ENCODE data around the gene SSX7. TPM values are rescaled to one million over a fixed set of nuclear protein-coding genes. Genes with fewer than 3 reads are reported as not detected.

The SSX7 gene
- total RNA-seq, 1 experiment from 2014 or later, result not detected

GRCh38 chrX:52594658-52595057 lies 60.0 kb downstream of the SSX7 start:
- no peaks in the 10 kb centered on the region for H3K27me3 ChIP-seq (replicated peaks; ENCODE audit: control insufficient read depth, insufficient read depth, low read length)
- Mint-ChIP-seq H3K36me3 (ENCODE audit: insufficient read depth, unreplicated experiment) (no peaks in the 10 kb centered on the region), H3K27ac (ENCODE audit: unreplicated experiment) (no peak overlapping the region), H3K4me1 (ENCODE audit: low read depth, unreplicated experiment) (no peaks in the 10 kb centered on the region), H3K27me3 (ENCODE audit: insufficient read depth, unreplicated experiment) (peaks cover 9% of the 10 kb centered on the region), H3K4me3 (ENCODE audit: unreplicated experiment) (no peak overlapping the region), H3K9me3 (ENCODE audit: unreplicated experiment) (no peaks in the 10 kb centered on the region)
- CTCF ChIA-PET, result no interaction called here
- intact Hi-C loops (cut with micrococcal nuclease; ENCODE audit: unreplicated experiment), result no loop called here
- POLR2A ChIA-PET, result no interaction called here
- no peak for TF ChIP-seq CTCF (IDR thresholded peaks at IDR 0.05; ENCODE audit: insufficient read depth in 1 of 2, low read depth in 1 of 2, low read length in 1 of 2, severe bottlenecking in 1 of 2, unreplicated experiment in 1 of 2)
- no peaks in the 10 kb centered on the region for H3K4me1 ChIP-seq
- H3K4me3 ChIP-seq (ENCODE audit: low read depth, low read length), result no peak overlapping the region
- no peaks in the 10 kb centered on the region for H3K36me3 ChIP-seq (ENCODE audit: control insufficient read depth, insufficient read depth, low read length)
- H3K9me3 ChIP-seq, result no peaks in the 10 kb centered on the region
- no peak for DNase-seq
- BruUV-seq (replicated peaks), result no TSS peak

Other genes with a start within 250 kb of the SSX7 start
- not detected in 2 replicates for gene XAGE1A, start 159.1 kb downstream of the SSX7 start, total RNA-seq (2022)
- not detected in 2 replicates for gene XAGE1B, start 137.8 kb downstream of the SSX7 start, total RNA-seq (2022)
- not detected in 2 replicates for gene SSX2, start 52.3 kb upstream of the SSX7 start, total RNA-seq (2022)
- not detected in 2 replicates for gene SSX2B, start 96.4 kb upstream of the SSX7 start, total RNA-seq (2022)
- not detected in 2 replicates for gene SPANXN5, start 142.5 kb upstream of the SSX7 start, total RNA-seq (2022)
- not detected in 2 replicates for gene XAGE5, start 156.4 kb upstream of the SSX7 start, total RNA-seq (2022)
- gene XAGE3, start 213.2 kb upstream of the SSX7 start, total RNA-seq (2022), result 3.9 and 11.6 TPM in 2 replicates
- 18.0 and 21.5 TPM in 2 replicates for gene FAM156B, start 242.4 kb upstream of the SSX7 start, total RNA-seq (2022)

All from Caco-2 (cell line).